T47D (cell line): ENCODE data around the gene JAK1.

Experiments
- DNase-seq, 2 experiments: peaks; one replicate each; pipeline versions ENCODE4 v3.0.0 to v3.0.0-alpha.2; 2011 to 2012; ENCODE audit warnings: low read depth in 1 of 2, low spot score in 1 of 2
- JUND ChIP-seq: IDR thresholded peaks from 2 replicates; pipeline ENCODE4 v1.6.1; 2012; ENCODE audit warnings: low read depth
- in situ Hi-C: cut with HindIII; loops from 2 replicates; pipeline ENCODE4 v1.10.0; 2016; ENCODE audit warnings: low sequenced_read_pairs, low pct_unique_long_range_greater_than_20kb

The JAK1 gene

GRCh38 chr1:64798872-64799271 is 167.5 kb downstream of the JAK1 start:
- no peak for DNase-seq
- in situ Hi-C loops: no loop called here
- TF ChIP-seq JUND: no peak

GRCh38 chr1:64790832-64791487 is 175.4 kb downstream of the JAK1 start:
- no peak for TF ChIP-seq JUND
- in situ Hi-C loops: no loop called here
- no peak for DNase-seq
